ENCODE results near the gene PAK4.

GRCh38 chr19:39099341-39099740 is 26.2 kb upstream of the PAK4 start:
- no peak for TF ChIP-seq CTCF (IDR thresholded peaks at IDR 0.05 in 2 of 3, conservative IDR thresholded peaks at IDR 0.05 in 1 of 3; ENCODE audit: borderline replicate concordance in 1 of 3, insufficient read depth in 1 of 3, low read depth in 2 of 3, low read length in 2 of 3)
- TF ChIP-seq, protein P1, sequence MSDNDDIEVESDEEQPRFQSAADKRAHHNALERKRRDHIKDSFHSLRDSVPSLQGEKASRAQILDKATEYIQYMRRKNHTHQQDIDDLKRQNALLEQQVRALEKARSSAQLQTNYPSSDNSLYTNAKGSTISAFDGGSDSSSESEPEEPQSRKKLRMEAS (IDR thresholded peaks at IDR 0.05): no peak
- no peak for TF ChIP-seq ZFX (IDR thresholded peaks at IDR 0.05)
- no peak for TF ChIP-seq EZH2 (IDR thresholded peaks at IDR 0.05)
- TF ChIP-seq SP1 (IDR thresholded peaks at IDR 0.05; ENCODE audit: low read depth): no peak
- no peak for TF ChIP-seq EZH2phosphoT487 (IDR thresholded peaks at IDR 0.05; ENCODE audit: borderline replicate concordance)
- TF ChIP-seq POLR2AphosphoS5 (IDR thresholded peaks at IDR 0.05; ENCODE audit: low read depth, low read length): no peak
- TF ChIP-seq, protein P2, sequence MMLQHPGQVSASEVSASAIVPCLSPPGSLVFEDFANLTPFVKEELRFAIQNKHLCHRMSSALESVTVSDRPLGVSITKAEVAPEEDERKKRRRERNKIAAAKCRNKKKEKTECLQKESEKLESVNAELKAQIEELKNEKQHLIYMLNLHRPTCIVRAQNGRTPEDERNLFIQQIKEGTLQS (IDR thresholded peaks at IDR 0.05): no peak
- TF ChIP-seq SIN3A (IDR thresholded peaks at IDR 0.05; ENCODE audit: low read depth): no peak
- TF ChIP-seq JUND (IDR thresholded peaks at IDR 0.05): no peak
